Neural progenitor cell (in vitro differentiated cells): ENCODE results near the gene CTSV. TPM values are rescaled to one million over a fixed set of nuclear protein-coding genes. Genes with fewer than 3 reads are reported as not detected.
"Not testable (repeated sequence)": the region's sequence is repeated elsewhere in the genome, so short reads cannot be mapped to it uniquely, and the experiment has no call there.

Experiments
- DNase-seq: peaks from one replicate; pipeline ENCODE4 v3.0.0-alpha.2; 2016; ENCODE audit warnings: low spot score
- H2AFZ ChIP-seq: fragments of 200-600 bp; sonication (generic); replicated peaks from 2 replicates; pipeline ENCODE4 v1.6.1; 2016; ENCODE audit warnings: antibody characterized with exemption
- H3F3A ChIP-seq: fragments of 200-600 bp; sonication (generic); 2 replicates; pipeline ENCODE4 v1.6.1; 2016; ENCODE audit warnings: antibody characterized with exemption, low read depth
- H3K27ac ChIP-seq: fragments of 200-600 bp; sonication (generic); 2 replicates; pipeline ENCODE4 v1.5.1; 2016; ENCODE audit warnings: mild to moderate bottlenecking
- H3K27me3 ChIP-seq: fragments of 200-600 bp; sonication (generic); 2 replicates; pipeline ENCODE4 v1.6.1; 2016; ENCODE audit warnings: mild to moderate bottlenecking, moderate library complexity
- H3K36me3 ChIP-seq: fragments of 200-600 bp; sonication (generic); 2 replicates; pipeline ENCODE4 v1.5.1; 2016
- H3K4me1 ChIP-seq: fragments of 200-600 bp; sonication (generic); 2 replicates; pipeline ENCODE4 v1.6.1; 2016; ENCODE audit warnings: mixed run types
- H3K4me2 ChIP-seq: fragments of 200-600 bp; sonication (generic); 2 replicates; pipeline ENCODE4 v1.6.1; 2016
- H3K4me3 ChIP-seq: fragments of 200-600 bp; sonication (generic); 2 replicates; pipeline ENCODE4 v1.5.1; 2016
- H3K79me2 ChIP-seq: fragments of 200-600 bp; sonication (generic); 2 replicates; pipeline ENCODE4 v1.6.1; 2016; ENCODE audit warnings: low read depth
- H3K9ac ChIP-seq: fragments of 200-600 bp; sonication (generic); 2 replicates; pipeline ENCODE4 v1.6.1; 2016
- H3K9me3 ChIP-seq: fragments of 200-600 bp; sonication (generic); 2 replicates; pipeline ENCODE4 v1.5.1; 2016; ENCODE audit warnings: low read depth
- H4K20me1 ChIP-seq: fragments of 200-600 bp; sonication (generic); 2 replicates; pipeline ENCODE4 v1.6.1; 2016; ENCODE audit warnings: low read depth
- H3K27ac Mint-ChIP-seq: 3 replicates; pipeline ENCODE4 v1.8.0; 2021; ENCODE audit warnings: mixed read lengths
- H3K27me3 Mint-ChIP-seq: 2 replicates; pipeline ENCODE4 v1.8.0; 2022; ENCODE audit warnings: low read depth, mild to moderate bottlenecking, inconsistent platforms, moderate library complexity, mixed read lengths; ENCODE audit not compliant: insufficient read depth
- H3K36me3 Mint-ChIP-seq: 3 replicates; pipeline ENCODE4 v1.8.0; 2021; ENCODE audit warnings: mixed read lengths
- H3K4me1 Mint-ChIP-seq: 3 replicates; pipeline ENCODE4 v1.8.0; 2021; ENCODE audit warnings: mixed read lengths
- H3K4me3 Mint-ChIP-seq: 3 replicates; pipeline ENCODE4 v1.8.0; 2021; ENCODE audit warnings: mild to moderate bottlenecking, moderate library complexity, mixed read lengths
- H3K9me3 Mint-ChIP-seq: 3 replicates; pipeline ENCODE4 v1.8.0; 2020; ENCODE audit warnings: mixed read lengths
- EZH2 ChIP-seq: fragments of 200-600 bp; sonication (generic); IDR thresholded peaks from 2 replicates; pipeline ENCODE4 v1.6.1; 2017; ENCODE audit warnings: antibody characterized with exemption, mild to moderate bottlenecking, moderate library complexity
- EZH2phosphoT487 ChIP-seq: fragments of 200-600 bp; sonication (generic); IDR thresholded peaks from 2 replicates; pipeline ENCODE4 v1.6.1; 2017; ENCODE audit warnings: antibody characterized with exemption
- total RNA-seq: library from RNA; depleted of rRNA; stranded (reverse); fragments of >200 nt; gene quantifications from 2 replicates; pipeline ENCODE4 v1.2.3, GENCODE V29; 2015; ENCODE audit warnings: low replicate concordance
- TF ChIP-seq, protein P1 (sequence below): fragments of 200-600 bp; sonication (generic); IDR thresholded peaks from 2 replicates; pipeline ENCODE4 v1.5.1; 2017; ENCODE audit warnings: antibody characterized with exemption, mild to moderate bottlenecking

Gene CTSV
- total RNA-seq, 1 donor from 2014 or later: 52.2 TPM

DNA sequence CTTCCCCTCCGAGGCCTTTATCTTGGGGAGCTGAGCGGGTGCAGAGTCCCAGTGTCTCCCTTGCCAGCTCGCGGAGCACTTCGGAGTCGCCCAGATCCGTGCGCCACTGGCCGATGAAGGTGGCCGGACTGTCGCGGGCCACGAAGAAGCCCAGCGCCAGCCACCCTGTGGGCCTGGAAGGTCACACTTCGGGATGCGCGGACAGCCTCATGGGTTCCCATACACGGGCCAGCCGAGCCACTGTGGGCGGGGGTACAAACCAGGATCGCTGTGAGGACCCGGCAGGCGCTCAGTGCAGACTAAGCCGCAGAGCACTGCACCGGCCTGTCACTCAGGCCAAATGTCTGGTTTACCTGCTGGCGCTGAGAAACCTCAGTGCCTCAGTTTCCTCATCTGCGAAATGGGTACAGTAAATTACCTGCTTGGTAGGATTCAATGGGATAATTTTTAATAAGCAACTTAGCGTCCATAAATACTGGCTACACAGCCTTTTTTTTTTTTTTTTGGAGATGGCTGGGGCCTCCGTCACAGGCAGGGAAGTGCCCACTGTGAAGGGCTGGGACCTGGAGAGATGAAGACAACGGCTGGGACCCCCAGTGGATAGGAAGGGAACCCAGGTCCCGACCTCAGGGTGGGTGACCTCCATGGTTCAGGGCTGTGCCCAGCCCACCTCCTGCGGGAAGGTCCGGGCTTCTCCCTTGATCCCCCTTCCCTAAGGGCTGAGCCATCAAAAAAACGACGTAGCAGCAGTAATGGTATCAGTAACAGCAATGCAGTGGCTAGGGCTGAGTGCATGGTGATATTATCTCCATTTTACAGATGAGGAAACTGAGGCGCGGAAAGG lies 38.7 kb upstream of the CTSV start:
- no peak for TF ChIP-seq EZH2phosphoT487
- no peak for TF ChIP-seq EZH2
- TF ChIP-seq, protein P1, sequence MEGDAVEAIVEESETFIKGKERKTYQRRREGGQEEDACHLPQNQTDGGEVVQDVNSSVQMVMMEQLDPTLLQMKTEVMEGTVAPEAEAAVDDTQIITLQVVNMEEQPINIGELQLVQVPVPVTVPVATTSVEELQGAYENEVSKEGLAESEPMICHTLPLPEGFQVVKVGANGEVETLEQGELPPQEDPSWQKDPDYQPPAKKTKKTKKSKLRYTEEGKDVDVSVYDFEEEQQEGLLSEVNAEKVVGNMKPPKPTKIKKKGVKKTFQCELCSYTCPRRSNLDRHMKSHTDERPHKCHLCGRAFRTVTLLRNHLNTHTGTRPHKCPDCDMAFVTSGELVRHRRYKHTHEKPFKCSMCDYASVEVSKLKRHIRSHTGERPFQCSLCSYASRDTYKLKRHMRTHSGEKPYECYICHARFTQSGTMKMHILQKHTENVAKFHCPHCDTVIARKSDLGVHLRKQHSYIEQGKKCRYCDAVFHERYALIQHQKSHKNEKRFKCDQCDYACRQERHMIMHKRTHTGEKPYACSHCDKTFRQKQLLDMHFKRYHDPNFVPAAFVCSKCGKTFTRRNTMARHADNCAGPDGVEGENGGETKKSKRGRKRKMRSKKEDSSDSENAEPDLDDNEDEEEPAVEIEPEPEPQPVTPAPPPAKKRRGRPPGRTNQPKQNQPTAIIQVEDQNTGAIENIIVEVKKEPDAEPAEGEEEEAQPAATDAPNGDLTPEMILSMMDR: no peak
- Histone ChIP-seq H3K4me1 (peaks cover 3% of the 10 kb centered on the region), H3F3A (no peaks in the 10 kb centered on the region), H3K79me2 (no peaks in the 10 kb centered on the region), H3K36me3 (no peaks in the 10 kb centered on the region), H3K27ac (no peak overlapping the region), H3K27me3 (no peaks in the 10 kb centered on the region), H4K20me1 (no peaks in the 10 kb centered on the region), H3K9me3 (no peaks in the 10 kb centered on the region), H3K4me2 (no peak overlapping the region), H3K9ac (no peak overlapping the region), H2AFZ (no peak overlapping the region), H3K4me3 (no peak overlapping the region)
- H3K4me3 Mint-ChIP-seq: no peak overlapping the region
- H3K27me3 Mint-ChIP-seq: peaks cover 2% of the 10 kb centered on the region
- no peak for DNase-seq
- no peak overlapping the region for H3K27ac Mint-ChIP-seq
- no peaks in the 10 kb centered on the region for H3K9me3 Mint-ChIP-seq
- no peaks in the 10 kb centered on the region for H3K36me3 Mint-ChIP-seq
- peaks cover 13% of the 10 kb centered on the region for H3K4me1 Mint-ChIP-seq

DNA sequence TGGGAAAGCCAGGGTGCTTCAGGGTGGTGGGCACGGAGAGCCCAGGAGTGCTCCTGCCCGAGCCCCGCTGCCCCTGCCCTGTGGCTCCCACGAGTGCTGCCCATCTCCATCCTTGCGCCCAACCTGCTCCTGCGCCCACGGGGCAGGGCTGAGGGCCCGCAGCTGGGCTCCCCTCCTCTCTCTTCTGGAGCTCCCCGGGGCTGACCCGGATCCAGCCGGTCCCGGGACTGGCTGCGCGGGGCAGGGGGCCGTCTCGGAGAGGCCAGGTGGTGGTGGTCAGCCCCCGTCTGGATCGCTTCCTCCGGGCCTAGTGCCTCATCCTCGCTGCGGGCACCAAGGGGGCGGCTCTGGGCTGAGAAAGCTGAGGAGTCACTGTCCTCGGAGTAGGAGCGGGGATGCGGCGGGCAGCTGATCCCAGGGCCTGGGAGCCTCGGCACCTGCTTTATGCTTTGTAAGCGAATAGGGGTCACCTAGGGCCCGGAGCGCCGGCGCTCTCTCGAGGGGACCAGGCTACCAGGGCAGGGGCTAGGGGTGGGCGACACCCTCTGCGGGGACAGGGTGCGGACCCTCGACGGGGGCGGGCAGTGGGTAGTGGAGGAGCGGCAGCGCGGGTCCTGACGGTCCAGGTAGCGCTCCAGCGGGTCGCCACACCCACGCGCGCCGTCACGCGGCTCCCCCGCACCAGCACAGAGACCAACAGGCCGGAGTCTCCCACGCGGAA lies 37.9 kb upstream of the CTSV start:
- H4K20me1 ChIP-seq, H3K36me3 ChIP-seq, H3K27ac ChIP-seq, H3K27me3 ChIP-seq, H3K27ac Mint-ChIP-seq, H2AFZ ChIP-seq, H3K4me1 ChIP-seq, DNase-seq, H3K4me3 Mint-ChIP-seq, H3K36me3 Mint-ChIP-seq, H3K4me2 ChIP-seq, H3K9me3 ChIP-seq, H3K9ac ChIP-seq, H3K4me3 ChIP-seq, H3F3A ChIP-seq, H3K27me3 Mint-ChIP-seq, H3K79me2 ChIP-seq, H3K9me3 Mint-ChIP-seq: not testable (repeated sequence)
- H3K4me1 Mint-ChIP-seq: peaks cover 15% of the 10 kb centered on the region

DNA sequence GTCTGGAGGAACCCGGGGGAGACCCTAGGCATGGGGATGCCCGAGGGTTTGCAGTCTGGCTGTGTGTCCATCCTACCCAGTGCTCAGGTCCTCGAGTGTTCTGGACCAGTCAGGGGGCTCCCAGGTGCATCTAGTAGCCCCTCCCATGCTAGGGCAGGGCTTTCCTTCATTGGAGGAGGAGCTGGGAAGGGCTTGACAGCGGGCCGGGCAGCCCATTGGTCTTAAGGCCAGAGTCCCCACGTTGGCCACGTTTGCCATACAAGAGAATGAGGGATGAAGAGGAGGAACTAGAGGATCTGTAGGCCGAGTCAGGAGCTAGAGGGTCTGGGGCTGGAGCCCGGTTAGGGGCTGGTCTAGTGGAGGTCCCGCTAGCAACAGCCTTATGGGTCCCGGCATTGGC lies 37.3 kb upstream of the CTSV start:
- Histone ChIP-seq H3K27me3 (no peaks in the 10 kb centered on the region), H3K9me3 (no peaks in the 10 kb centered on the region), H3K9ac (no peak overlapping the region), H3K4me1 (peaks cover 3% of the 10 kb centered on the region), H3K4me2 (no peak overlapping the region), H3K79me2 (no peaks in the 10 kb centered on the region), H3K4me3 (no peak overlapping the region), H4K20me1 (no peaks in the 10 kb centered on the region), H3K36me3 (no peaks in the 10 kb centered on the region), H3F3A (no peaks in the 10 kb centered on the region), H2AFZ (no peak overlapping the region), H3K27ac (no peak overlapping the region)
- Mint-ChIP-seq H3K4me3 (no peak overlapping the region), H3K9me3 (no peaks in the 10 kb centered on the region), H3K4me1 (peaks cover 15% of the 10 kb centered on the region), H3K36me3 (no peaks in the 10 kb centered on the region), H3K27ac (no peak overlapping the region), H3K27me3 (peaks cover 2% of the 10 kb centered on the region)
- TF ChIP-seq EZH2 (no peak), EZH2phosphoT487 (no peak)
- TF ChIP-seq, protein P1: no peak
- no peak for DNase-seq
